ENCODE measurements around the gene KIAA1217. TPM values are rescaled to one million over a fixed set of nuclear protein-coding genes. Genes with fewer than 3 reads are reported as not detected.

The KIAA1217 gene
- total and polyA plus RNA-seq, 5 donors, result 14.6 to 43.6 (median 31.3) TPM

GRCh38 chr10:24385776-24386175 is 176.8 kb downstream of the KIAA1217 start:
- DNase-seq, result no peak
- intact Hi-C loops (cut with DNase I), result no loop called here
- Histone ChIP-seq H3K4me3 (ENCODE audit: low read length) (no peak overlapping the region), H3K4me1 (ENCODE audit: control insufficient read depth, insufficient read depth, low read length) (peaks cover 8% of the 10 kb centered on the region), H3K27me3 (ENCODE audit: control insufficient read depth, insufficient read depth) (no peaks in the 10 kb centered on the region), H3K9me3 (ENCODE audit: control insufficient read depth, low read length) (no peaks in the 10 kb centered on the region), H3K27ac (ENCODE audit: low read length) (no peak overlapping the region)
- no peak for ATAC-seq
- WGBS, result 57% methylated on average over 7 of the region's 7 CpGs

- WGBS, result 90% methylated on average over 2 of the region's 2 CpGs
- intact Hi-C loops (cut with DNase I), result no loop called here
- DNase-seq, result no peak
- H3K4me1 ChIP-seq (ENCODE audit: control insufficient read depth, insufficient read depth, low read length), result peaks cover under 1% of the 10 kb centered on the region
- H3K27me3 ChIP-seq (ENCODE audit: control insufficient read depth, insufficient read depth), result no peaks in the 10 kb centered on the region
- ATAC-seq, result no peak
- H3K27ac ChIP-seq (ENCODE audit: low read length), result no peak overlapping the region
- no peaks in the 10 kb centered on the region for H3K9me3 ChIP-seq (ENCODE audit: control insufficient read depth, low read length)
- no peak overlapping the region for H3K4me3 ChIP-seq (ENCODE audit: low read length)
Observed at GRCh38 chr10:24390146-24390700, 181.3 kb downstream of the KIAA1217 start.

GRCh38 chr10:24390746-24391145 is 181.8 kb downstream of the KIAA1217 start:
- no peak for ATAC-seq
- intact Hi-C loops (cut with DNase I), result no loop called here
- Histone ChIP-seq H3K27ac (ENCODE audit: low read length) (no peak overlapping the region), H3K9me3 (ENCODE audit: control insufficient read depth, low read length) (no peaks in the 10 kb centered on the region), H3K27me3 (ENCODE audit: control insufficient read depth, insufficient read depth) (no peaks in the 10 kb centered on the region), H3K4me1 (ENCODE audit: control insufficient read depth, insufficient read depth, low read length) (no peaks in the 10 kb centered on the region), H3K4me3 (ENCODE audit: low read length) (no peak overlapping the region)
- no peak for DNase-seq
- WGBS, result 95% methylated on average over 1 of the region's 1 CpG

- intact Hi-C loops (cut with DNase I), result no loop called here
- Histone ChIP-seq H3K27ac (ENCODE audit: low read length) (no peak overlapping the region), H3K4me1 (ENCODE audit: control insufficient read depth, insufficient read depth, low read length) (no peaks in the 10 kb centered on the region), H3K9me3 (ENCODE audit: control insufficient read depth, low read length) (no peaks in the 10 kb centered on the region), H3K4me3 (ENCODE audit: low read length) (no peak overlapping the region), H3K27me3 (ENCODE audit: control insufficient read depth, insufficient read depth) (no peaks in the 10 kb centered on the region)
- ATAC-seq (no peak), DNase-seq (no peak)
- WGBS, result 80% methylated on average over 5 of the region's 5 CpGs
Observed at GRCh38 chr10:24393201-24393600, 184.3 kb downstream of the KIAA1217 start.

- Histone ChIP-seq H3K9me3 (ENCODE audit: control insufficient read depth, low read length) (no peaks in the 10 kb centered on the region), H3K4me3 (ENCODE audit: low read length) (no peak overlapping the region), H3K27ac (ENCODE audit: low read length) (no peak overlapping the region), H3K27me3 (ENCODE audit: control insufficient read depth, insufficient read depth) (no peaks in the 10 kb centered on the region), H3K4me1 (ENCODE audit: control insufficient read depth, insufficient read depth, low read length) (no peaks in the 10 kb centered on the region)
- DNase-seq (no peak), ATAC-seq (no peak)
- intact Hi-C loops (cut with DNase I), result no loop called here
- WGBS, result 90% methylated on average over 9 of the region's 9 CpGs
Observed at GRCh38 chr10:24394461-24395190, 185.7 kb downstream of the KIAA1217 start.

- H3K9me3 ChIP-seq (ENCODE audit: control insufficient read depth, low read length), result no peaks in the 10 kb centered on the region
- H3K27me3 ChIP-seq (ENCODE audit: control insufficient read depth, insufficient read depth), result no peaks in the 10 kb centered on the region
- DNase-seq, result no peak
- H3K4me3 ChIP-seq (ENCODE audit: low read length), result no peak overlapping the region
- H3K4me1 ChIP-seq (ENCODE audit: control insufficient read depth, insufficient read depth, low read length), result no peaks in the 10 kb centered on the region
- WGBS, result 95% methylated on average over 4 of the region's 4 CpGs
- no peak overlapping the region for H3K27ac ChIP-seq (ENCODE audit: low read length)
- no peak for ATAC-seq
- intact Hi-C loops (cut with DNase I), result no loop called here
Observed at GRCh38 chr10:24396396-24396795, 187.5 kb downstream of the KIAA1217 start.

- 94% methylated on average over 2 of the region's 2 CpGs for WGBS
- Histone ChIP-seq H3K27me3 (ENCODE audit: control insufficient read depth, insufficient read depth) (no peaks in the 10 kb centered on the region), H3K27ac (ENCODE audit: low read length) (no peak overlapping the region), H3K4me3 (ENCODE audit: low read length) (no peak overlapping the region), H3K9me3 (ENCODE audit: control insufficient read depth, low read length) (no peaks in the 10 kb centered on the region), H3K4me1 (ENCODE audit: control insufficient read depth, insufficient read depth, low read length) (no peaks in the 10 kb centered on the region)
- DNase-seq, result no peak
- intact Hi-C loops (cut with DNase I), result no loop called here
- ATAC-seq, result no peak
Observed at GRCh38 chr10:24397662-24398061, 188.7 kb downstream of the KIAA1217 start.

- intact Hi-C loops (cut with DNase I), result no loop called here
- WGBS, result 53% methylated on average over 3 of the region's 3 CpGs
- no peak overlapping the region for H3K27ac ChIP-seq (ENCODE audit: low read length)
Observed at GRCh38 chr10:24404567-24404966, 195.6 kb downstream of the KIAA1217 start.

GRCh38 chr10:24405635-24406034 is 196.7 kb downstream of the KIAA1217 start:
- no peaks in the 10 kb centered on the region for H3K4me1 ChIP-seq (ENCODE audit: control insufficient read depth, insufficient read depth, low read length)

More at GRCh38 chr10:24404567-24404966, 195.6 kb downstream of the KIAA1217 start:
- no peaks in the 10 kb centered on the region for H3K9me3 ChIP-seq (ENCODE audit: control insufficient read depth, low read length)
- H3K27me3 ChIP-seq (ENCODE audit: control insufficient read depth, insufficient read depth), result no peaks in the 10 kb centered on the region
- no peak overlapping the region for H3K4me3 ChIP-seq (ENCODE audit: low read length)
- ATAC-seq (no peak), DNase-seq (no peak)
- no peaks in the 10 kb centered on the region for H3K4me1 ChIP-seq (ENCODE audit: control insufficient read depth, insufficient read depth, low read length)

GRCh38 chr10:24406809-24407483 is 198.0 kb downstream of the KIAA1217 start:
- Histone ChIP-seq H3K27me3 (ENCODE audit: control insufficient read depth, insufficient read depth) (no peaks in the 10 kb centered on the region), H3K4me3 (ENCODE audit: low read length) (no peak overlapping the region), H3K27ac (ENCODE audit: low read length) (no peak overlapping the region), H3K4me1 (ENCODE audit: control insufficient read depth, insufficient read depth, low read length) (no peaks in the 10 kb centered on the region), H3K9me3 (ENCODE audit: control insufficient read depth, low read length) (no peaks in the 10 kb centered on the region)
- ATAC-seq (no peak), DNase-seq (no peak)
- 91% methylated on average over 12 of the region's 12 CpGs for WGBS
- intact Hi-C loops (cut with DNase I), result no loop called here

More at GRCh38 chr10:24405635-24406034, 196.7 kb downstream of the KIAA1217 start:
- H3K27ac ChIP-seq (ENCODE audit: low read length), result no peak overlapping the region
- no peak for DNase-seq
- WGBS, result 75% methylated on average over 1 of the region's 1 CpG
- H3K4me3 ChIP-seq (ENCODE audit: low read length), result no peak overlapping the region
- H3K27me3 ChIP-seq (ENCODE audit: control insufficient read depth, insufficient read depth), result no peaks in the 10 kb centered on the region
- ATAC-seq, result no peak
- no peaks in the 10 kb centered on the region for H3K9me3 ChIP-seq (ENCODE audit: control insufficient read depth, low read length)
- intact Hi-C loops (cut with DNase I), result no loop called here

GRCh38 chr10:24407928-24408327 is 199.0 kb downstream of the KIAA1217 start:
- H3K27ac ChIP-seq (ENCODE audit: low read length), result no peak overlapping the region
- no peaks in the 10 kb centered on the region for H3K9me3 ChIP-seq (ENCODE audit: control insufficient read depth, low read length)
- intact Hi-C loops (cut with DNase I), result no loop called here
- no peaks in the 10 kb centered on the region for H3K27me3 ChIP-seq (ENCODE audit: control insufficient read depth, insufficient read depth)
- DNase-seq (no peak), ATAC-seq (no peak)
- no peak overlapping the region for H3K4me3 ChIP-seq (ENCODE audit: low read length)
- no peaks in the 10 kb centered on the region for H3K4me1 ChIP-seq (ENCODE audit: control insufficient read depth, insufficient read depth, low read length)

Data from right cardiac atrium (tissue), 5 donors.